ENCODE results near the gene AGGF1.

AGGF1 gene

GRCh38 chr5:77028631-77029375, 1.4 kb upstream of the AGGF1 start:
- Histone ChIP-seq H3K9ac (ENCODE audit: low read length) (no peak overlapping the region), H3K27me3 (ENCODE audit: control insufficient read depth in 1 of 2, insufficient read depth in 2 of 2, low read length in 2 of 2) (no peaks in the 10 kb centered on the region), H3K36me3 (ENCODE audit: insufficient read depth, low read length) (no peaks in the 10 kb centered on the region), H3K9me3 (ENCODE audit: low read length) (no peaks in the 10 kb centered on the region), H3K27ac (ENCODE audit: low read depth, low read length) (no peak overlapping the region), H3K4me3 (ENCODE audit: low read depth in 1 of 2, low read length in 2 of 2) (peak overlapping the region in 1 of 2 donors; percentile 89), H3K4me1 (ENCODE audit: insufficient read depth, low read length) (peaks cover 27% of the 10 kb centered on the region)

GRCh38 chr5:77029376-77029885, 773 bp upstream of the AGGF1 start:
- Histone ChIP-seq H3K9ac (ENCODE audit: low read length) (peak overlapping the region; percentile 41), H3K36me3 (ENCODE audit: insufficient read depth, low read length) (no peaks in the 10 kb centered on the region), H3K27me3 (ENCODE audit: control insufficient read depth in 1 of 2, insufficient read depth in 2 of 2, low read length in 2 of 2) (no peaks in the 10 kb centered on the region), H3K9me3 (ENCODE audit: low read length) (no peaks in the 10 kb centered on the region), H3K4me1 (ENCODE audit: insufficient read depth, low read length) (peaks cover 27% of the 10 kb centered on the region), H3K27ac (ENCODE audit: low read depth, low read length) (no peak overlapping the region), H3K4me3 (ENCODE audit: low read depth in 1 of 2, low read length in 2 of 2) (peak overlapping the region; percentile 87 to 89)

GRCh38 chr5:77031891-77032290, 1.7 kb downstream of the AGGF1 start:
- H3K4me1 ChIP-seq (ENCODE audit: insufficient read depth, low read length), result peaks cover 27% of the 10 kb centered on the region
- no peaks in the 10 kb centered on the region for H3K27me3 ChIP-seq (ENCODE audit: control insufficient read depth in 1 of 2, insufficient read depth in 2 of 2, low read length in 2 of 2)
- no peaks in the 10 kb centered on the region for H3K9me3 ChIP-seq (ENCODE audit: low read length)
- H3K36me3 ChIP-seq (ENCODE audit: insufficient read depth, low read length), result peaks cover 17% of the 10 kb centered on the region
- no peak overlapping the region for H3K4me3 ChIP-seq (ENCODE audit: low read depth in 1 of 2, low read length in 2 of 2)
- H3K27ac ChIP-seq (ENCODE audit: low read depth, low read length), result no peak overlapping the region
- no peak overlapping the region for H3K9ac ChIP-seq (ENCODE audit: low read length)

GRCh38 chr5:77032635-77033034, 2.4 kb downstream of the AGGF1 start:
- Histone ChIP-seq H3K27me3 (ENCODE audit: control insufficient read depth in 1 of 2, insufficient read depth in 2 of 2, low read length in 2 of 2) (no peaks in the 10 kb centered on the region), H3K9ac (ENCODE audit: low read length) (no peak overlapping the region), H3K9me3 (ENCODE audit: low read length) (no peaks in the 10 kb centered on the region), H3K27ac (ENCODE audit: low read depth, low read length) (no peak overlapping the region), H3K4me3 (ENCODE audit: low read depth in 1 of 2, low read length in 2 of 2) (no peak overlapping the region), H3K4me1 (ENCODE audit: insufficient read depth, low read length) (peaks cover 27% of the 10 kb centered on the region), H3K36me3 (ENCODE audit: insufficient read depth, low read length) (peaks cover 17% of the 10 kb centered on the region)

DNA sequence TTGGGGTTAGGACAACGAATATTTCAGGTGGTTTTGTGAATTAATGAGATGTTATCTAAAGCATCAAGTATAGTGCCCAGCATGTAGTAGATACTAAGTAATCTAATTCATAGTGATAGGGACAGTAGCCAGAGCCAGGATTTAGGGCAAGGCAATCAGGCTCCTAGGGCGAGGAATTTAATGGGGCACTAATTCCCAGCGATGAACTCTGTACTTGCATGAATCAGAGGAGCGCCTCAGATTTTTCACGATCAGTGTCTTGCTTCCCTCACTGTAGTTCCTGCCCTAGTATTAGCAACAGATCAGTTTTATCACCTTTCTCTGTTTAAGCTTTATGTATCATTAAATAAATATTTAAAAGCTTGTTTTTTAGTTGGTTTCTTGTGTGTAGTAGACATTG, 3.1 kb downstream of the AGGF1 start:
- no peak overlapping the region for H3K4me3 ChIP-seq (ENCODE audit: low read depth in 1 of 2, low read length in 2 of 2)
- no peak overlapping the region for H3K27ac ChIP-seq (ENCODE audit: low read depth, low read length)
- no peaks in the 10 kb centered on the region for H3K9me3 ChIP-seq (ENCODE audit: low read length)
- peaks cover 17% of the 10 kb centered on the region for H3K36me3 ChIP-seq (ENCODE audit: insufficient read depth, low read length)
- H3K4me1 ChIP-seq (ENCODE audit: insufficient read depth, low read length), result peaks cover 27% of the 10 kb centered on the region
- no peak overlapping the region for H3K9ac ChIP-seq (ENCODE audit: low read length)
- H3K27me3 ChIP-seq (ENCODE audit: control insufficient read depth in 1 of 2, insufficient read depth in 2 of 2, low read length in 2 of 2), result no peaks in the 10 kb centered on the region

- Histone ChIP-seq H3K9ac (ENCODE audit: low read length) (no peak overlapping the region), H3K36me3 (ENCODE audit: insufficient read depth, low read length) (peaks cover 29% of the 10 kb centered on the region), H3K4me3 (ENCODE audit: low read depth in 1 of 2, low read length in 2 of 2) (no peak overlapping the region), H3K9me3 (ENCODE audit: low read length) (no peaks in the 10 kb centered on the region), H3K27me3 (ENCODE audit: control insufficient read depth in 1 of 2, insufficient read depth in 2 of 2, low read length in 2 of 2) (no peaks in the 10 kb centered on the region), H3K27ac (ENCODE audit: low read depth, low read length) (no peak overlapping the region), H3K4me1 (ENCODE audit: insufficient read depth, low read length) (peaks cover 19% of the 10 kb centered on the region)
Observed at GRCh38 chr5:77035950-77036349, 5.7 kb downstream of the AGGF1 start.

DNA sequence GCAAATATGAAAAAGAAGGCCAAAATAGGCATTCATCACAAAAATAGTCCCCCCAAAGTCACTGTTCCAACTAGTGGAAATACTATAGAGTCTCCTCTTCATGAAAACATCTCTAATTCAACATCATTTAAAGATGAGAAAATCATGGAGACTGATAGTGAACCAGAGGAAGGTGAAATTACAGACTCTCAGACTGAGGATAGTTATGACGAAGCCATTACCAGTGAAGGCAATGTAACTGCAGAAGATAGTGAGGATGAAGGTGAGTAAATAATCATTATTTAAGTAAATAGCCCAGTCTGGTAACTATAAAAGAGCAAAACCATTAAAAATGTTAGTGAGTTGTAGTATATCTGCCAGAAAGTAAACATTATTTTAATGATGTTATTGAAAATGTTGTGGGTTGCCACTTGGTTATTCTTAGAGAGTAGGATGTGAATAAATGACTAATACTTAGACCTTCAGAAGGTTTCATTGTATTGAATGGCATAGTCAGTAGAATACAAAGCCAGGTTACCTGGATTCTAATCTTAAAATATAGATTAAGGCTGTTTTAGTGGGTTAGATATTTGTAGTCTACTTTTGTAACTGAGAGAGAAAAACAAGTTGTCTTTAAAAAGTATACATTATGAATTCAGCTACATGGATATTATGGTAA, 16.3 kb downstream of the AGGF1 start:
- H3K36me3 ChIP-seq (ENCODE audit: insufficient read depth, low read length), result peaks cover 42% of the 10 kb centered on the region
- H3K27me3 ChIP-seq (ENCODE audit: control insufficient read depth in 1 of 2, insufficient read depth in 2 of 2, low read length in 2 of 2), result no peaks in the 10 kb centered on the region
- H3K9ac ChIP-seq (ENCODE audit: low read length), result no peak overlapping the region
- no peak overlapping the region for H3K4me3 ChIP-seq (ENCODE audit: low read depth in 1 of 2, low read length in 2 of 2)
- no peak overlapping the region for H3K27ac ChIP-seq (ENCODE audit: low read depth, low read length)
- H3K9me3 ChIP-seq (ENCODE audit: low read length), result no peaks in the 10 kb centered on the region
- no peaks in the 10 kb centered on the region for H3K4me1 ChIP-seq (ENCODE audit: insufficient read depth, low read length)

DNA sequence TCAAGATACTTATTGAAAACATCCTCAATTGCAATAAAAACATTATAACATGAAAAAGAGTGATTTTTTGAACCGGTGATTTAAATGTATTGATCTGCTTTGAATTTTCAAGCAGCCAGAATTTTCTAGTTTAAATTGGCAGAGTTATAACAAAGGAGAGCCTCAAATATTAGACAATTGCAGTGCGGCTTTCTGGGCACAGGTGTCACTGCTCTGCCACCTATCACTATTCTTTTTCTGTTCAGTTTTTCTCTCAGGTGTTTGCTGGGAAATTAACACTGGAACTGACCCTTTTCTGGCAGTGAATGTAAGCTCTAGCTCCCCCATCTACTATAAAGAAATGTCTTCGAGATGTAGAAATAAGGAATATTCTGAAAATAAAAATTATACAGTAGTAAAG, 33.8 kb downstream of the AGGF1 start:
- Histone ChIP-seq H3K9ac (ENCODE audit: low read length) (no peak overlapping the region), H3K4me3 (ENCODE audit: low read depth in 1 of 2, low read length in 2 of 2) (no peak overlapping the region), H3K9me3 (ENCODE audit: low read length) (no peaks in the 10 kb centered on the region), H3K27ac (ENCODE audit: low read depth, low read length) (no peak overlapping the region), H3K4me1 (ENCODE audit: insufficient read depth, low read length) (no peaks in the 10 kb centered on the region), H3K36me3 (ENCODE audit: insufficient read depth, low read length) (peaks cover 53% of the 10 kb centered on the region), H3K27me3 (ENCODE audit: control insufficient read depth in 1 of 2, insufficient read depth in 2 of 2, low read length in 2 of 2) (no peaks in the 10 kb centered on the region)

GRCh38 chr5:77065256-77065655, 35.1 kb downstream of the AGGF1 start:
- H3K27me3 ChIP-seq (ENCODE audit: control insufficient read depth in 1 of 2, insufficient read depth in 2 of 2, low read length in 2 of 2), result no peaks in the 10 kb centered on the region
- H3K36me3 ChIP-seq (ENCODE audit: insufficient read depth, low read length), result peaks cover 43% of the 10 kb centered on the region
- no peak overlapping the region for H3K27ac ChIP-seq (ENCODE audit: low read depth, low read length)
- H3K4me1 ChIP-seq (ENCODE audit: insufficient read depth, low read length), result no peaks in the 10 kb centered on the region
- H3K9ac ChIP-seq (ENCODE audit: low read length), result no peak overlapping the region
- H3K9me3 ChIP-seq (ENCODE audit: low read length), result no peaks in the 10 kb centered on the region
- no peak overlapping the region for H3K4me3 ChIP-seq (ENCODE audit: low read depth in 1 of 2, low read length in 2 of 2)

GRCh38 chr5:77066184-77066583, 36.0 kb downstream of the AGGF1 start:
- no peak overlapping the region for H3K4me3 ChIP-seq (ENCODE audit: low read depth in 1 of 2, low read length in 2 of 2)
- H3K27ac ChIP-seq (ENCODE audit: low read depth, low read length), result no peak overlapping the region
- no peak overlapping the region for H3K9ac ChIP-seq (ENCODE audit: low read length)
- H3K27me3 ChIP-seq (ENCODE audit: control insufficient read depth in 1 of 2, insufficient read depth in 2 of 2, low read length in 2 of 2), result no peaks in the 10 kb centered on the region
- H3K36me3 ChIP-seq (ENCODE audit: insufficient read depth, low read length), result peaks cover 36% of the 10 kb centered on the region
- H3K9me3 ChIP-seq (ENCODE audit: low read length), result no peaks in the 10 kb centered on the region
- H3K4me1 ChIP-seq (ENCODE audit: insufficient read depth, low read length), result no peaks in the 10 kb centered on the region

- H3K27me3 ChIP-seq (ENCODE audit: control insufficient read depth in 1 of 2, insufficient read depth in 2 of 2, low read length in 2 of 2), result no peaks in the 10 kb centered on the region
- peaks cover 29% of the 10 kb centered on the region for H3K36me3 ChIP-seq (ENCODE audit: insufficient read depth, low read length)
- no peaks in the 10 kb centered on the region for H3K4me1 ChIP-seq (ENCODE audit: insufficient read depth, low read length)
- H3K9me3 ChIP-seq (ENCODE audit: low read length), result no peaks in the 10 kb centered on the region
- no peak overlapping the region for H3K4me3 ChIP-seq (ENCODE audit: low read depth in 1 of 2, low read length in 2 of 2)
- H3K27ac ChIP-seq (ENCODE audit: low read depth, low read length), result no peak overlapping the region
- no peak overlapping the region for H3K9ac ChIP-seq (ENCODE audit: low read length)
Observed at GRCh38 chr5:77066823-77067442, 36.7 kb downstream of the AGGF1 start.
